GM12872 (cell line): Measurements from ENCODE around the gene FRMD4A.

Experiments used
- TF ChIP-seq, protein P1 (sequence below): IDR thresholded peaks from 3 replicates; pipeline ENCODE4 v1.5.1; 2011; ENCODE audit warnings: low read depth, mild to moderate bottlenecking, low read length, moderate library complexity; ENCODE audit not compliant: insufficient read depth

Gene FRMD4A

DNA sequence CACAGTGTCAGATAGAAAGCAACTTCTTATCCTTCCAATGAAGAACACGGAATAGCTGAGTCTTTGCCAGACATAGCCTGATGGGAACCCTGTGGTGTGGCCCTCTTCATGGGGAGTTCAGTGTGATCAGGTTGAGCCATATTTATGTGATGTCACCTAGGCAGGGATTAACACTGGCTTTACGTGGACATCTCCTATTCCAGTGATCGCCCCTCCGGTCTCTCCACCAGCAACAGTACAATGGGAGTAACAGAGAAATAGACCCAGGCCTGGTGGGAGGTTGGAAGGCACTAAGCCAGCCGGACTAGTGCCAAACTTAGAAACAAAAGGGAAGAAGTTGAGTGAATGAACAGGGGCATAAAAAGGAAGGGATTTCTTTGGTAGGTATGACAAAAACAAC, 385.9 kb downstream of the FRMD4A start:
- TF ChIP-seq, protein P1, sequence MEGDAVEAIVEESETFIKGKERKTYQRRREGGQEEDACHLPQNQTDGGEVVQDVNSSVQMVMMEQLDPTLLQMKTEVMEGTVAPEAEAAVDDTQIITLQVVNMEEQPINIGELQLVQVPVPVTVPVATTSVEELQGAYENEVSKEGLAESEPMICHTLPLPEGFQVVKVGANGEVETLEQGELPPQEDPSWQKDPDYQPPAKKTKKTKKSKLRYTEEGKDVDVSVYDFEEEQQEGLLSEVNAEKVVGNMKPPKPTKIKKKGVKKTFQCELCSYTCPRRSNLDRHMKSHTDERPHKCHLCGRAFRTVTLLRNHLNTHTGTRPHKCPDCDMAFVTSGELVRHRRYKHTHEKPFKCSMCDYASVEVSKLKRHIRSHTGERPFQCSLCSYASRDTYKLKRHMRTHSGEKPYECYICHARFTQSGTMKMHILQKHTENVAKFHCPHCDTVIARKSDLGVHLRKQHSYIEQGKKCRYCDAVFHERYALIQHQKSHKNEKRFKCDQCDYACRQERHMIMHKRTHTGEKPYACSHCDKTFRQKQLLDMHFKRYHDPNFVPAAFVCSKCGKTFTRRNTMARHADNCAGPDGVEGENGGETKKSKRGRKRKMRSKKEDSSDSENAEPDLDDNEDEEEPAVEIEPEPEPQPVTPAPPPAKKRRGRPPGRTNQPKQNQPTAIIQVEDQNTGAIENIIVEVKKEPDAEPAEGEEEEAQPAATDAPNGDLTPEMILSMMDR, result no peak

DNA sequence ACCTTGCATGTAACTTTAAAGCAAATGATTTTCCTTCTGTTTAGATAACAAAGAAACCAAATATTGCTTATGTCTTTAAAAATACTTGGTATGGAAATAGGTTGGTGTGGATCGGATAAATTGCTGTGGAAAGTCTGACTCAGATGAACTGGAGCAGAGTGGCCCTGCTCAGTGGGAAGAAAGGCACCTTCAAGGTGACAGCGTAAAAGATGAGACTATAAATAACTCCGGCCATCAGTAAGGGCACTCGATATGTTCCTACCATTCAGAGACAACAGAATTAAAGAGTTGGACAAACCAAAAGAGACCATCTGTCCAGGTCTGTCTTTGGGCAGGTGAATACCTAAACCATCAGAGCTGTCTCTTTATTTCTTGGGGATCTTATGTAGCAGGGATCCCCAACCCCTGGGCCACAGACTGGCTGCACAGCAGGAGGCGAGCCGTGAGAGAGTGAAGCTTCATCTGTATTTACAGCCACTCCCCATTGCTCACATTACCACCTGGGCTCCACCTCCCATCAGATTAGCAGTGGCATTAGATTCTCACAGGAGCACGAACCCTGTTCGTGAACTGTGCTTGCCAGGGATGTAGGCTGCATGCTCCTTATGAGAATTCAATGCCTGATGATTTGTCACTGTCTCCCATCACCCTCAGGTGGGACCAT, 386.9 kb downstream of the FRMD4A start:
- TF ChIP-seq, protein P1, result no peak

DNA sequence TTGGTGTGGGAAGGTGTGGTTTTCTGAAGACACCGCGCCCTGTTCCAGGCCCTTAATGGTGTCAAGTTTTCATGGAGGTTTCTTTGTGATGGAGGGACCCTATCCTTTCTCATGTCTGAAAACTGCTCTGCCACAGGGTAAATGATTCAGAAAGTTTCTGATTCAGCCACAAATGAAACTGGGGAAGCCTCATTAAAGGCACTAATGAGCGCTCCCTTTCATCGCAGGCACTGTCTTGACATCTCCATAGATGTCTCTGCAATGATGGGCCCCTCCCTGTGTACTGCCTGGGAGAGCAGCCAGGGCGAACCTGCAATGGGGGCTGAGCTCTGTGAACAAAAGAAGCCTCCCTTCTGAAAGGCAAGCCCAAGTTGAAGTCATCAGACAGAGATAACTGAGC, 388.7 kb downstream of the FRMD4A start:
- TF ChIP-seq, protein P1, result no peak

DNA sequence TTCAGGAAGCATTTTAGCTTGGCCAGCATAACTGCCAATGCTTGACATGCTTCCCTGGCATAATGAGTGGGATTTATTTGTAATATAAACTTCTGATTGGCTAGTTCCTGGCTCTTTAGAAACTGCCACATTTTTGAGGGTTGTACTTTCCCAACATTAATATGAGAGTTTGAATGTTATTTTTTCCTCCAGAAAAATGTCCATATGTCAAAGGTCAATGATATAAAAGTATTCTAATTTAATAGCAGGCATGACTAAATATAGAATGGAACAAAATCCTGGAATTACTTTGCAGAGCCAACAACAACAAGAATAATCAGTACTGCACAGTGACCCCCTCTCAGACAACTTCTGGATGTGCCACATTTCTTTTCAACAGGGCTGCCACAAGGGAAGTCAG, 391.3 kb downstream of the FRMD4A start:
- TF ChIP-seq, protein P1, result no peak

DNA sequence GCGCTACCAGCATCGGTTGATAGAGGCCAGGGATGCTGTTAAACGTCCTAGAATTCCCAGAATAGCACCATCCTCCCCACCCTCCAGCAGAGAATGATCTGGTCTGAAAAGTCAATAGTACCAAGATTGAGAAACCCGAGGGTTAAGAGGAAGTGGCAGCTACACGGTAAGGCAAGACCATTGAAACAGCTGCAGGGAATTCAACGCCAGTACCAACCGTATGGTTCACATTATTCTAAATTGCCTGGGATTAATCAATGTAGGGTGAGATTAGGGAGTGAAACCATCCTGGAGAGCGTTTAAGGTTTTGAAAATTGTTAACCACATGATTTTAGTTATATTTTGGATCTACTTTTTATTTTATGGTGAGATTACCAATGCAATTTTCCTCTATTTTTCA, 391.8 kb downstream of the FRMD4A start:
- TF ChIP-seq, protein P1, result no peak

DNA sequence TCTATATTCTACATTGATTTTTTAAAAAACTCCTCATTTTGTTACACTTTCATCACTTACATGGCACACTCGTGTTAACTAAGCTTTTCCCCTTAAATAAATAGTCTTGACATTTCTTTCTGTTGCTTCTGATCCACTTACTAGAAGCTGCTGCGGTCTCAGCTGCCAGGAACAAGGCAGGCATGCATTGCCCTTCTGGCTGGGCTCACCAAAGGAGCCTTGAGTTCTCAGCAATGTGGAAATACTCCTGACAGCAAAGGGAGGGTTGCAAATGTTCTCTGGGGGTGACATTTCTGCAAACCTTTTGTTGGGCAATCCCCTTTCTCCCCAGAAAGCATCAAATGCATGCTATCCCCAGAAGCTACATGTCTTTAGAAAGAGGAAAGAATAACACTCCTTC, 393.9 kb downstream of the FRMD4A start:
- TF ChIP-seq, protein P1, result no peak

DNA sequence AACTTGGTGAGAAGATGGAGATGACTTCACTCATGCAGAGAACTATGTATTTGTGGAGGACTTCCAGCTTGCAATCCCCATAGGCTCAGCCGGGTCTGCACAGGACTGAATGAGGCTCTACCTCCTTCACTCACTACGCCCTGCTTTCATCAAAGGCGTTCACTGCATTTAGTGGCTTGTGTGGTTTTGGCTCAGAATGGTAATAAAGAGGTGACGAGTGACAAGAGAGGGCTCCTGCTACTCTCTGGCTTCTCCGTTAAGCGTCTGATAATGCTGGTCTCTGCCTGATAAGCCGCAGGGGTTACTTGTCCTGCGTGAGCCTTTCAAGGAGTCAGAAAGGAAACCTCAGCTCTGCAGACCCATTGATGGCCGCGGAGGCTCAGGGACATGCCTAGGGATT, 400.6 kb downstream of the FRMD4A start:
- TF ChIP-seq, protein P1, result no peak

DNA sequence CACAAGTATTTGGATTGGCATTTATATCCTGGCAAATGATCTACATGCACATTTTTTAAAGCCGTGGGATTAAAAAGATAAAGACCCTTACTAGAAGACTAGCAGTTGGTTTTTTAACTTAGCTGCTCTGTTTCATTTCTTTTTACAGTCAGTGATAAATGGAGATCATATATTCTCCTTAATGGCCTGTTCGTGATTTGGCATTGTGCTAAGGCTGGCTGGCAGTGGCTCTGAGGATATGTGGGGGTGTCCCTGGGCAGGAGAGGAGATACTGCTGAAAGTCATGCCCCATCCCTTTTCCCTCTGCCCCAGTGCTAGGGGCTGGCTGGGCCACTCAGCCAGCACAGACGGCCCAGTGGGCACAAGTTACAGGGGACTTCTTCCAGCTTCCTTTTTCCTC, 402.3 kb downstream of the FRMD4A start:
- TF ChIP-seq, protein P1, result no peak
